ENCODE data around the gene IER5.

Gene IER5

DNA sequence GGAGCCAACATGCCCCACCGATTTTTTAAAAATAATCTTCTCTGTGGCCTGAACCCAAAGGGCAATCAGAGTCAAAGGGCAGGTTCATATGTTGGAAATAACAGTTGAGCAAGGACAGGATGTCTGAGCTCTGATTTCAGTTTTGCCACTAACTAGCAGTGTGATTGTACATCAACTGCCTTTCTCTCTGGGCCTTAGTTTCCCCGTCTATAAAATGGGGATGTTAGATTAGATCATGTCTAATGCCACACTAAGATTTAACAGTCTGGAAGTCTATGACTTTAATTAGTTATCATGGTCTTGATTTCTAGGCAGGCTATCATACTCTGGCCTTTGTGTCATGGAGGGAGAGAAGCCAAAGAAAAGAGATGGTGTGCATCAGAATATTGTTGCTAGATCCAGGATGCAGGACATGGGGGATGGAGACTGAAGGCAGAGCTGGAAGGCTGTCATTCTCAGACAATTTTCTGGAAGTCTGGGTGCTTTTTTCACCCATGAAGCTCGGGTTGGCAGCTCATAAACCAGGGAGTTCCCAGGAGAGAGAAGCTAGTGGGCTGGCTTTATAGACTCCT, 28.4 kb downstream of the IER5 start:
- DNase-seq, result no peak

DNA sequence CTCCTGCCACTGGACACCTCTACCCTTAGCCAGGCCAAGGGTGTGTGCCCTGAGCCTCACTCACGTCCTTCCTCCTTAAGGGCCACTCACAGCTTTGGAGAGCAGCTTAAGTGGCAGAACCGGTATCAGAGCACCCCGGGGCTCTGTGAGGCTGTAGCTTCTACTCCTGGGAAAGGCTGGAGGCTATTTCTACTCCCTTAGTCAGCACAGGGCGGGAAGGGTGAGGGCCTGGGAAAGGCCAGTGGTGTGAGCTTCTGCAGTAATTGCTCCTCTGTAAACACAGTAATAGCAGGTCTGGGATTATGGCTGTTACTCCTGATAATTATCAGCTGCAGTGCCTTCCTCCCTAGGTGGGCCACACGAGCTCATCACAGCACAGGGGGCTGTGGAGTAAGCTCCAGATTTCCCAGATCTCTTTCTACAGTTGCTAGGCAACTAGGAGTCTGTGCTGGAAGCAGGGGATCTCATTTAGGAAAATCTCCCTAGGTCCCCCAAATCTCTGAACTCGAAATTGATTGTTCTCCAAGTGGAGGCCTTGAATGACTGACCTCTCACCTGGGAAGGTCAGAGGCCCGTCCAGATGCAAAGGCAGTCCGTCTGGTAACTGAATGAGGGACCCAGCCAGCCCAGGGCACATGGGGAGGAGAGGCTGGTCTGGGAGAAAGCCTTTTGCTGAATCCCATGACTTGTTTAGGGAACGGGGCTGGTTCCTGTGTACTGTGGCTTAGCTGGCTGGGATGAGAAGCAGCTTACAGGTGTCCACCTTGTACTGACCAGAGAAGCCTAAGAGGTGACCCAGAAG, 29.3 kb downstream of the IER5 start:
- no peak for DNase-seq

DNA sequence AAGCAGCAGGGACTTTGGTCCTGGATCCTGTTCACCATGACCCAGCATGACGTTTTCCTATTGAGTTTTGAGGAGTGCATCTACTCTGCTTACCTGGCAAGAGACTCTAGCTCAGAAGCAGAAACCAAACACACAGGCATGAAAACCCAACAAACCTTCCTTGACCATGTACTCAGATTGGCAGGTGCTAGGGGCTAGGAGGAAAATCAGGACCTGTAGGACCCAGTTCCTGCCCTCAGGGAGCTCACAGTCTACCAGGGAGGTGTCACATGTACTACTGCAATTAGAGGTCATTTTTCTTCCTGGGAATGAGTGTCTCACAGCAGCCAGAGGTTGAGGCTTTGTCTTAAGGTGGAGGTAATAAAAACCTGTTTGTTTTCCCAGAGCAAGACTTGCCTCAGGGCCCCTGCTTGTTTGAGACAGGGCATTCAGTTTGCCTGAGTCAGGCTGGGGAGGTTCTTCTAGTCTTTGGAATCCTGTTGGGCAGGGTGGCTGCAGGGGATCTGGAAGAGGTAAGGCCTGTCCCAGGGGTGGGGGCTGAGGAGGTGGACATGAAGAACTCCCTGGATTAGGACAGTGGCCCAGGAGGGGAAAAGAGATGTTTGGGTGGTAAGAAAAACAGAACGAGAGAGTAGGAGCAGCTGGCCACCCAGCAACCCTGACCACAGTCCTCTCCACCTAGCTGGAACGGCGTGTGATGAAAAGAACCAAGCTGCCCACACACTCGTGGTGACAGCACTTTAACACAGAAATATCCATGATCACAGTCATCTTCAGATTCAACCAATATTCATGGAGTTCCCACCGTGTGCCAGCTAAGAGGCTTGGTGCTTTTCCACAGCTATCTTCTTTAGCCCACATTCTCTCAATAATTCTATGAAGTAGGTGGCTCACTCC, 30.8 kb downstream of the IER5 start:
- no peak for DNase-seq

DNA sequence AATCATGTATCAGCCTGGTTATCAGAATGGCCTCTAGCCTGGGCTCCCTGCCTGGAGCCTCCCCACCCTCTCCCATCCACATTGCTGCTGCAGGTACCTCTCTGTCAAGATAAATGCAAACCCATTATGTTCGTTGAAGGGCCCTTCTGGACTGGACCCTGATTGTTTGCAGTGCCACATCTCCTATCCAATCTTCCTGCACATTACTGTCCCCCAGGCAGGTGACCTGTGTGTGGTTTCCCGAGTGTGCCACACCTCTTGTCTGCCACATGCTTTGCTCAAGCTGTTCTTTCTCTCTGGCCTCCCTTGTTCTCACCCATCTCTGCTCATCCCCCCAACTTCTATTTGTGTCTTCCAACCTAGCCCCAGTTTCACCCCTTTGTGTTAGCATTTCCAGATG, 32.4 kb downstream of the IER5 start:
- no peak for DNase-seq

DNA sequence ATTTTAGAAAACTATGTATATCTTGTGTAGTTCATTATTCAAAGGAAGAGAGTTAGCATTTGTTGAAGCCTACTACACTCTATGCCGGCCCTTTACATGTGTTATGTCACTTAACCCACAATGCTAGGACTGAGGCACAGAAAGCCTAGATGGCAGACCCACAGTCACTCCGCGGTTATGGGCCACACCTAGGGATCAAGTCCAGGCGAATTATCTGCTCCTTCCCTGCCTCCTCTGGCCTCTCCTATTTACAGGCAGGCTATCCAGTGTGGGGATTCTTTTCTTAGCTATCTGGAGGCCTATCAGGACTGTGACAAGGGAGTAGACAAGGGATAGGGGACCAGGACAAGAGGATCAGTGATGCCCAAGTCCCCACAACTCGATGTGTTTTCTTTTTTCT, 33.0 kb downstream of the IER5 start:
- DNase-seq, result no peak

DNA sequence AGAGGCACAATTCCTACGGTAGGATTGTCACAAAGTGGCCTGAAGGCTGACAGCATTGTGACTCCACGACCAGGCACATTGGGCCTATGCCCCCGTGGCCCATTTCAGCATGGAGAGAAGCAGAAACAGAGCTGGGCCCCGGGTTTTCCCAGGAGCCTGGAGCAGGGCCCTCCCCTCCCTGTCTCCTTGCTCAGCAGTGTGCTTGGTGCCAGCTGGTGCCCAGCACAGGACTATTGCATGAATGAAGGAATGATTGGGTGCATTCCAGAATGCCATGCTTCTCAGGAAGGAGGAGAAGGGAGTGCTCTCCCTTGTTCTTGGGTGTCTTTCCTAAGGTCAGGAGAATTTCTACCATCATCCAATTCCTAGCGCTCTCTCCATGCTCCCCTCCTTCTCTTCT, 33.7 kb downstream of the IER5 start:
- DNase-seq, result no peak

DNA sequence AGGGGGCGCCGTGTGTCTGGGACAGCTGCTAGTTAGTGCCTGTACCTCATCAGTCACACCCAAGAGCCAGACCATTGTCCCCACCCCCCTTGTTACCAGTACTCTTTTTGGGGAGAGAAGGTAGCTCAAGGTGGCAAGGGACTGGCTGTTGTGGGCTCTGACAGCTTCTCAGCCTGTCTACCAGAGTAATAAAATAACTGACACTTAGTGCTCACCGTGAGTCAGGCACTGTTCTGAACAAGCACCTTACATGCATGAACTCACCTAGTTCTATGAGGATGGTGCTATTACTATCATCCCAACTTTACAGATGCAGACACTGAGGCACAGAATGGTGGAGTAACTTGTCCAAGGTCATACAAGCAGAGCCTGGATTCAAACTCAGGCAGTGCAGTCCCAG, 34.7 kb downstream of the IER5 start:
- DNase-seq, result no peak

DNA sequence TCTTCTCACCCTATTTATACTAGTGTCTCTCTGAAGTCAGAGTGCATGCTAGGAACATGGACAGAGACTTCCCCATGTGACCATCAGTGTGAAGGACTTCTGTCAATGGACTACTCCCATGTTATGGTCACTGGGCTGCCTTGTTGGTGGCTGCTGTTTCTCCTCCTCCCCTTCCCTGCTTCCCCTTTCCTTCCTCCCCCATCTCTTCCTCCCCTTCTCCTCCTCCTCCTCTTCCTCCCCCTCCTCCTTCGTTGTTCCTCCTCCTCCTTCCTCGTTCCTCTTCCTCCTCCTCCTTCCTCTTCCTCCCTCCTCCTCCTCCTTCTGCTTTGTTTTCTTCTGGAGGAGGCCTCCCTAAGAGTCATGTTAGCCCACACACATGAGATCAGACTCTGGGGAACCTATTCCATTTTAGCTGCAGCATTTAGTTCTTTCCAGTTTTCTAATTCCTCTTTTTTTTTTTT, 35.8 kb downstream of the IER5 start:
- peak; percentile 32 to 61 for DNase-seq

DNA sequence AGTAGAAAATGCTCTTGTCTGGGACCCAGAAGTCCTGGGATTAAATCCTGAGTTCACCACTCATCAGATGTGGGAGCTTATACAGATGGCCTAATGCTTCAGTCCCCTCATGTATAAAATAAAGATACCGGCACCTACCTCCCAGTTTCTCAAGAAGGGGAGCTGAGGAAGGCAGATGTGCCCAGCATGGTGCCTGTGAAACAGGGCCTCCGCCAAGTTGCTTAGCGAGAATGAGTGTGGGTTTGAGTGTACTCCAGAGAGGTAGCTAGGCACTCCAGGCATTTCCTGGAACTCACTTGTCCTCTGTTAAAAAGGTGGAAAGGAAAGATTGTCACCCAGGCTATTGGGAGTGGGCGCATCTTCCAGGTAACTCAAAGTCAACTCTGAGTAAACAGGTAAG, 37.8 kb downstream of the IER5 start:
- DNase-seq, result no peak

DNA sequence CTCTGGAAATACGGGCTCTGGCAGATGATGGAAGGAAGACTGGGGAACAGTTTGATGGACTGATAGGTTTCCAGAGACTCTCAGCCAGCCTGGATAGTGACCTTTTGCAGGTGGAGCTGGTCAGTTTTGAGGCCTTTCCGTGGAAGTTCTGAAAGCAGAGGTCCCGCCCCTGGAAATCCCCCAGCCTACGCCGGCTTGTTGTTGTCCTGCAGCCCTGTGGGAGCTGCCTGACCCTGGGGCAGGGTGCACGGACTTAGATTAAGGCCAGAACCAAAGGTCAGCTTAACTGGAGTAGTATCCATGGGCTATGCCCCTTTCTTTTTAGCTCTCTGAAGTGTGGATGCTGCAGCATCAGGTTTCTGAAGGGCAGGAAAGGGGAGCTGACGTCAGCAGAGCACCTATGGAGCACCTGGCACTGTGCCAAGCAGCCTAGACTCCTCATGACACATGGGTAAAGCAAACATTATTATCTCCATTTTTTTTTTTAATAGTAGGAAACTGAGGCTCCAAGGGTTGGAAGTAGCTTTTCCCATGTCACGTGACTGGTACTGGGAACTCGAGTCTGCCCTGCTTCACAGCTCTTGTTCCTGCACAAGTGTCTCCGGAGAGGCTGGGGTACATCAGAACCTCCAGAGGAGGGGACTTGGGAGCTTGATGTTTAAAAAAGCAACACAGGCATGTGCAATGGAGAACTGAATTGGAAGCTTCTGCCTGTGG, 38.5 kb downstream of the IER5 start:
- DNase-seq, result no peak

DNA sequence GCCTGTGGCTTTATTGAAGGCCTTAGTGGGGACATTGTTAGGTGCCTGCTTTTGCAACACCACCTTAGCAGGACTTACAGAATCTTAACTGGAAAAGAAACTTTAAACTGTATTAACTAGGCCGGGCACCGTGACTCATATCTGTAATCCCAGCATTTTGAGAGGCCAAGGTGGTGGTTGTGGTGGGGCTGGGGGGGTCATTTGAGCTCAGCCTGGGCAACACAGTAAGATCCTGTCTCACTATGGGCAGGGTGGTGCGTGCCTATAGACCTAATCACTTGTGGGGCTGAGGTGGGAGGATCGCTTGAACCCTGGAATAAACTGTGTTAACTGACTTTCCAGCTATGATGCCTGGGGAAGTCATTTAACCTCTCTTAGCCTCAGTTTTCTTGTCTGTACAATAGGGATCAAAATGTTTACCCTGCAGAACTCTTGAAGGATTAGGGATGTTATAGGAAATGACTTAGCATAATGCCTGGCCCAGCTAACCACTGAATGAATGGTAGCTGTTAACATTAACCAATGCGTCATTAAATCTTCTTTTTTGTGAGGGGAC, 39.5 kb downstream of the IER5 start:
- no peak for DNase-seq

DNA sequence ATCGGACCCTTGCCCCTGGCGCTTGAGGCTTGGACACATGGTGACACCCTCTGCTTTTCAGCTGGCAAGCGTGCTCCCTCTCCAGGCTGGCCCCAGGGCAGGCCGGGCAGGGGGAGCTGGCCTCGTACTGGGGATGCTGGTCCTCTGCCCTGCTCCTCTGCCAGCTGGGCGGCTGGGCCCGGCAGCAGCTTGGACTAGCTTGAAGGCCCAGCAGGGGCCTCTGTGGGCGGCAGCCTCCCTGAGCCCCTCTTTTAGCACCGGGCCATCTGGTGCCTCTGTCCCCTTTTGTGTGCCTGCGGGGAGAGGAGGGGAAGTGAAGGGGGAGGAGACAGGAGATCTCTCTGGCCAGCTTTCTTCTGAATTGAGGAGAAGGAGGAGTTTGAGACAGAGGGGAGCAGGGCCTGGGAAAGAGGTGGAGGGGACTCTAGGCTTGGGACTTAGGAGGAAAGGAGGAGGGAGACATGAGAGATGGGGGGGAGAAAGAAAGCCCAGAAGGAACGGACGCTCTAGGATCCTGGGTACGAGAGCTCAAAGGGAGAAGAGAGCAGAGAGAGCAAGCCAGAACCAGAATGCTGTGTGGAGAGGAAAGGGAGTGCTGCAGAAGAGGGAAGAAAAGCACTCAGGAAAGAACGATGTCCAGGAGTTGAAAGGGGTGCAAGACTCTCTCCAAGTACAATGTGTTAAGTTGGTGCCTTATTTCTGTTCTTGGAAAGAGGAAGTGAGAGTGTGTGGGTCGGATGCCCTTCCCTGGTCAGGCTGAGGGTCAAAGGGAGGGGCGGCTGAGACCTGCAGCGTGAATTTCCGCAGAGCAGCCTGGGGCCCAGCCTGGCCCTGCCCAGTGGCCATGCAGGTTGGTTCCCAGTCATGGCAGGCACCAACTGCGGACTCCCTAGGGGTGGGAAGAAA, 40.3 kb downstream of the IER5 start:
- DNase-seq, result peak; percentile 62 to 72

DNA sequence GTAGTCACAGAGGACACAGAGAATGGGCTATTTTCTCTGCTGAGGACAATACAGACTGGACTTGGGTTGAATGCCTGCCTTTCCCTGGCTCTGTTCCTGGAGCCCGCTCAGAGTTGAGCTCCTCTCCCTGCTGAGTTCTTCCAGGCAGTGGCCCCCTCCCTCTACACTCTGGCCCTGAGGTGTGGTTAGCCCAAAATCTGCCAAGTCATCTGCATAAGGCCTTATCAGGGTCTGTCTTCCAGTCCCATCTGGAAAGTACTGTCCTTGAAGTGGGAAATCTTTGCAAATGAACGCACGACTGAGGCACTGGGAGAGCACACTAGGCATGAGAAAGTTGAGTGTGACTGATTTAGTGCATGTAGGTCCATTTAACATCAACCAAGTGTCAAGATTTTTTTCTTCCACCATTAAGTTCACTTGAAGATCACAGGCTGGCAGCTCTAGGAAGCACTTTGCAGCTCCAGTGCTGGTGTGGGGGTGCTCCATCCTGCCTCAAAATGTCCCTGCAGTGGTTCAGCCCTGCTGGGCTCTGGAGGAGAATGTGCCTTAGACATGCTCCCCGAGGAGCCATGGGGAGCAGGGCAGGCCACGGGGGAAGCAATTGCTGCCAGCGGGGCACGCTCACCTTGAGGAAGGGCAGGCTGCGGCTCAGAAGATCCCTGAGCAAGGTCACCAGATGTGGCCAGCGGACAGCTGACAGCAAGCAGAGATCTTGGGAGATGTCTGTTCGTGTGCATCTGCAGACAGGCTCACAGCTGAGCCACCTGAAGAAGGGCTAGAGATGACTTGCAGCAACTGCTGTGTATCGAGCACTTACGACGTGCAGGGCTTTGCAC, 41.5 kb downstream of the IER5 start:
- DNase-seq, result no peak

DNA sequence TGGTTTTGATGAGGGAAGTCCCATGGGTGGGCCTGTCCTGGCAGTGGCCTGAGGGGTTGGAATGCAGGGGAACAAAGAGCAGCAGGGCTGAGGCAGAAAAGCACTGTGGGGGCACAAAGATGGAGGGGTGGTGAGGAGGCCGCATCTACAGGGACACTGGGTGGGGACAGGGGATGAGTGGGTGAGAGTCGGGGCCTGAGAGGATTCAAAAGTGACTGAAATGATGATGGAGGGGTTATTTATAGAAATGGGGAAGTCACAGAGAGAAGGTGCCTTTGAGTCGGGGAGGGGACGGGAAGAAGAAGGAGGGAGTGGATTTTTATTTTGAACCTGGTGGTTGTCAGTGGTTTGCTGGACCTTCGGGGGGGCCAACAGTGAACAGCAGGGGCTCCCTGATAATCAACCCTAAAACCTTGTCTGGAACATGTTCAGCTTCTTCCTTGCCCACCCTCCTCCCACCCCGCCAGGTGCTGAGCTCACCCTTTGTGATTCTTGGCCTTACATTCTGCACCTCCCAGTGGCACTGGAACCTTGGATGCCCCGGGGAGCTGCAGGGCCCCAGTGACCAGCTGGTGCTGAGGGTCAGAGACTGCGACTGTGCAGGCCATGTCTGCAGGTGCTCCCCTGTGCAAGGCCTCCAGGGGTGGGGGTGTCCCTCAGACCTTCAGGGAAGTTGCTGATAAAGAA, 42.9 kb downstream of the IER5 start:
- DNase-seq, result peak; percentile 49 to 62

DNA sequence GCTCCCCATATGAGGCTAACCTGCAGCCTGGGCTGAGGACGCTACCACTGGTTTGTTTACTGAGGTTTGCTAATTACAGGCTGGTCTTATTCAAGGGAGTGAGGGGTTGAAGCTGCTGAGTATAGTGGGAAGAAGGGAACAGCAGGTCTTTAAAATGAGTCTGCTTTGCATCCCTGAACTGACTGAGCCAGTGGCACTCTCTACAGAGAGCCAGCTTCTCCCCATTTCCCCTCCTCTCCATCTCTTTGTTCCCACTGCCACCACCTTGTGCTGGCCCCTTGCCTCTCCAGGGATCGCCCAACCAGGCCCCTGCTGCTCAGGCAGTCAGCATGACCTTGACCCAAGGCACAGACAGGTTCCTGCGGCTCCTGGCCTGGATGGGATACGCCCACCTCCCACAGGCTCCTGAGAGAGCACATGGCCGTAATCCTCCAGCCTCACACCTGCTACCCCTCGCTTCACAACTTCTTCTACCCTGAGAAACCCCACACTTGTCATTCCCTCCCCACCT, 45.0 kb downstream of the IER5 start:
- DNase-seq, result no peak

DNA sequence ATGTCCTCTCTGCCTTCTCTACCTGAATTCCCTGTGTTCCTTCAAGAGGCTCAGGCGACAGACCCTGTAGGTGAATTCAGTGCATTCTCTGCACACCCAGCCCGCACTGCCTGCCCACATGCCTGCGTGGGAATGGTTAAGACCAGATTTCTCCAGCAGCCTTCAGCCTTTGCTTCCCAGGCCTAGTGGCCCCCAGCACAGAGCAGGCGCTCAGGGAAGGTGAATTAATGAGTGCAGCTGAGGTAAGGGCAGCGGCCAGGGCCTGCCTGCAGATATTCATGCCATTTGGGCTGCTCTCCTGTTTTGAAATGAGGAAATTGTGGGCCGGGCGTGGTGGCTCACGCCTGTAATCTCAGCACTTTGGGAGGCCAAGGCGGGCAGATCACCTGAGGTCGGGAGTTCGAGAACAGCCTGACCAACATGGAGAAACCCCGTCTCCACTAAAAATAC, 45.5 kb downstream of the IER5 start:
- DNase-seq, result no peak

DNA sequence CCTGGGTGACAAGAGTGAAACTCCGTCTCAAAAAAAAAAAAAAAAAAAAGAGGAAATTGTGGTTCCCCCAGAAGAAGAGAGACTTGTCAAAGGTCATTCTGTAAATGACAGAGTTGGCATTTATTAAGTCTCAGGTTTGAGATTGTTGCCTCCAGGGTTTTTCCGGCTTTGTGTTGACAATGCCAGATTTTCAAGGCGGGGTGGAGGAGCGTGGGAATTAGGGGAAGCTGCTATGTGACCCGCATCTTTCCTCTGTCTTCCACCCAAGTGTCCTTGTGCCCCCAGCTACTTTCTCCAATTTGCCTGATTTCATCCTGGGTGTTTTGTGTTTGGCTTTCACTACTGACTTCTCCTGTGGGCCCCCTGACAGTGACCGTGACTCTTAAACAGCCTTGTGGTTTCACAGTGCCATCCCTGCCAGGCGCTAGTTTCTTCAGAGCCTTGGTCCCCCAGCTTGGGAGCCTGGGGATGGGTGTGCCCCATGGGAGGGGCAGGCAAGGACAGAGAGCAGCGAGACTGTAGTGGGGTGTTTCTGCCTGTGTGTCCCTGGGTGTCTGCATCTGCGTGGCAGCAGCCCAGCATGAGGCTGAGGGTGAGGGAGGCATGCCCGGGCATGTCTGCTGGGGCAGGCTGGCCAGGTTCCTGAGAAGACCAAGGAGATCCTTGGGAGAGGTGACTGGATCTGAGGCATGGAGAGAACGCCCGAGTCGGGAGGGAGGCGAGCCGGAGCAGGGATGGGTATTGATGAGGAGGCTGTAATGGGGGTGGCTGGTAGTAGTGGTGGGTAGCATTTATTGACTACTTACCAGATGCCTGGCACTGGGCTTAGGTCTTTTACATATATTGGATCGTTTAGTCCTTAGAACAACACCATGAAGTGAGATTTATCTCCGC, 46.3 kb downstream of the IER5 start:
- DNase-seq, result peak; percentile 54 to 59

DNA sequence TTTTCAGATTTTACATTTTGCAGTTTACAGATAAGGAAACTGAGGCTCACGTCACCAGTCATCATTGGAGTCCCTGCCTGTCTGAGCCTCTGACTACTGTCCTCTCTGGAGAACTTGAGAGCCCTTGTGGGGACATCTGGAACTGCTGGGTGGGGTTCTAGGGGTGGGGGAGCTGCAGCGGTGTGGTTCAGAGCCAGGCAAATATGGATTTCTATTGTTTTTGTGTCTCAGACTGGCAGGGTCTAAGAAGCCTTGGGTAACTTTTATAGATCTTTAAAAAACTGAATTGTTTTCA, 46.9 kb downstream of the IER5 start:
- DNase-seq, result no peak
